Bone marrow (tissue), 2 donors: ENCODE measurements around the gene S100A7A.
"Not testable (repeated sequence)": the region's sequence is repeated elsewhere in the genome, so short reads cannot be mapped to it uniquely, and the experiment has no call there.

ENCODE experiments used
- DNase-seq, 2 donors: peaks; one replicate each; lab custom pipeline; 2025; lab: John Stamatoyannopoulos, UW

S100A7A gene

DNA sequence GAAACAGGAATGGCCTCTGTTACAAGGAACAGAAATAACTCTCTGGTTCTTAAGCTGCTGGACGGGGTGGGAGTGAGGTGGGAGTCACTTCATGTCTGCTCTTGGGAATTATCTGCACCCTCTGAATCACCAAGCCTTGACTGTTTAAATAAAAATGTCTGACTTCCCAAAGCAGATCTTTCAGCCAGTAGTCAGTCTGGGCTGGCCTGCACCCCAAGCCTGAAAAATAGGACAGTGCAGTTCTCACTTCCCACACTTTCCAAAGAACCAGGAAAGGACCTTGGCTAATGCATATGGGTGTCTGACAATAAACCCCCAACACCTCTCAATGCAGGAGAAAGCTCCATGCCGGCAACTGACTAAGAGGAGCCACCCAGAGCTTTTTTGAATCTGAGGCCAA, 43.3 kb downstream of the S100A7A start:
- no peak for DNase-seq

DNA sequence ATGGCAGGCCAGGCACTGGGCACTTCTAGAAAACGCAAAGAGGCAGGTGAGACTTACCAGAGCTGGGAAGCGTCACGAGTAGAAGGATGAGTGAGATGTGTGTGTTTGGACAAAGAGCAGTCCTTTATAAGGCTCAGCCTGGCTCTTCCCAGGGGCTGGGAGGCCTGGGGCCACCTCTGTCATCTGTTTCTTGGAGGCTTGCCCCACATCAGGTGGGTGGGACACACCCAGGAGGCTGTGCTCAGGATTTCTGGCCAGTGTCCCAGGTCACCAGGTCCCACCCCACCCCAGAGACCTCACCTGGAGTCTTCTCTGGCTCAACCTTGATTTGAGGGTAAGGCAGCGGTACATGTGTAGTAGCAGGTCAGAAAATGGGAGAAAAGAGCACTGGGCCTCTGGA, 44.2 kb downstream of the S100A7A start, which contains the start of gene S100A7:
Gene S100A7, minus strand, starts transcription at position 101 of the 400 bp plus-strand sequence. CDS start 1,638 bp downstream, outside the sequence.
- no peak for DNase-seq

DNA sequence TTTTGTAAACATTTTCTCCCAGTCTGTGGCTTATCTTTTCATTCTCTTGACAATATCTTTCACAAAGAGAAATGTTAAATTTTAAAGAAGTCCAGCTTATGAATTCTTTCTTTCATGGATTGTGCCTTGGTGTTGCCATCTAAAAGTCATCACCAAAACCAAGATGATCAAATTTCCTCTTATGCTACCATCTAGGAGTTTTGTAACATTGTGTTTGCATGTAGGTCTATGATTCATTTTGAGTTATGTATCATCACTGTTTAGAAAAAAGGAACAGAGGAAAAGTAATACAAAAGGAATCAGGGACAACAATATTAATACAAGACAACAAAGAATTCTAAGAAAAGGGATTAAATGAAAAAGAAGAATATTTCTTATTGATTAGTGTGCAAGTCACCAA, 46.4 kb downstream of the S100A7A start:
- not testable (repeated sequence) for DNase-seq

DNA sequence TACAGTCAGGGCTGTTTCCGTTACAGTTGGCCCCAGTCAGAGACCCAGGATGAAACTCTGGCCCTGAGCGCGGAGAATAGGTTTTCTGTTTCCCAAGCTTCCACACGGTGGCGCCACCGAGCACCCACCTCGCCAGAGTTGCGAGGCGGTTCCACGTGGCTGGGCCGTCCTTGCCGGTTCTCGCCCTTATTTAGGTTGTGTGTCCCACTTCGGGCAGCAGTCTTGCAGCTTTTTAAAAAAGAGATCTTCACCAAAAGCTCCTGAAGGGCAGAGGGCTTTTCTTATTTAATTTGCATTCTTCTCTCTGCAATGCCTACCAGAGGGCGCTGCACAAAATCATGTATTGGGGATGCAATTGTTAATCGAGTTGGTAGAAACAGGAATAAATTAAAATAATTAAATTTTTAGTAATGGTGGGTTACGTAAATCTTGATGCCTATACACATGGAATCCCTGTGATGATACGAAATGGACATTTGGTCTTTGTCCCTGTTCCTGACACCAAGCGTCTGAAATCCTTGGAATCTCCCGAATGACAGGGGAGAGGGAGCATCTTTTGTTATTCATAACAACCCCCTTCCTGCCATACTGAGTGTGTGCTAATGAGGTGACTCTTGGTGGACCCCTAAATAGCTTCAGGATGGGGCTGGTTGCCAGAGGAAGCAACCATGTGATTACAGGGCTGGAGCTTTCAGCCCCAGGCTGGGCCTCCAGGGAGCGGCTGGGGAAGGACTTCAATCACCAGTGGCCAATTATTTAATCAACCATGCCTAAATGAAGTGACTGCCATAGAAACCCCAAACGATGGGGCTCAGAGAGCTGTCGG, 49.7 kb downstream of the S100A7A start:
- peak; percentile 14 to 41 for DNase-seq

DNA sequence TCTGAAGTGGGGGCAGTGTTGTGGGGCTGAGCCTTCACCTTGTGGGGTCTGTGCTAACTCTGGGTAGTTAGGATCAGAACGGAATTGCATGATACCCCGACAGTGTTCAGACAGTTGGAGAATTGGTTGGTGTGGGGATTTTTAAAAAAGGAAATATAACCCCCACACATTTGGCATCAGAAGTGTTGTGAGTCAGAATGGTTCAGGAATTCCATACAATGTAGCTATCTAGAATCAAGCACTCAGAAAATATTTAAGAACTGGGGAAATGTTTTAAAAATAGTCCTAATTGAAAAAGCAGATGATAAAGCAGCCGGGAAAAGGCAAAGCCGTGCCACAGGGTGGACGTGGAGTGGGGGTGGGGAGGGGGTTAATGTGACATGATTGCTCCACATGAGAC, 50.6 kb downstream of the S100A7A start:
- DNase-seq = no peak

DNA sequence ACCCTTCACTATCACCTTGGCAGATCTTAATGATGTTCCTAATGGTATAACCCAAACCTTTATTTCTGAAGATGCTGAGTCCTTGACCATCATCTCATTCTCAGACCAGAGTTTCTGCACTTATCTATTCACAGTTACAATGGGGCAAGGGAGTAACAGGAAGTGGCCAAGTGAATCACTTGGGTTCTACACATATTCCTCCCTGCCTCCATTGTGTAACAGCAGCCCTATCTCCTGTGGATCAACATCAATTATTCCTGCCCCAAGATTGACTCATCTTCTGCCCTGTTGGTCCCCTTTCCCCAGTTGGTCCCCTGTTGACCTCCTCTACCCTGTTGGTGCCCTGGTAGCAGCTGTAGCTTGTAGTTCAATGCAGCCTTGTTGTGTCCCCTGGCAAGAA, 54.4 kb downstream of the S100A7A start:
- DNase-seq = no peak
